Measurements from ENCODE around the gene BMP6.

DNA sequence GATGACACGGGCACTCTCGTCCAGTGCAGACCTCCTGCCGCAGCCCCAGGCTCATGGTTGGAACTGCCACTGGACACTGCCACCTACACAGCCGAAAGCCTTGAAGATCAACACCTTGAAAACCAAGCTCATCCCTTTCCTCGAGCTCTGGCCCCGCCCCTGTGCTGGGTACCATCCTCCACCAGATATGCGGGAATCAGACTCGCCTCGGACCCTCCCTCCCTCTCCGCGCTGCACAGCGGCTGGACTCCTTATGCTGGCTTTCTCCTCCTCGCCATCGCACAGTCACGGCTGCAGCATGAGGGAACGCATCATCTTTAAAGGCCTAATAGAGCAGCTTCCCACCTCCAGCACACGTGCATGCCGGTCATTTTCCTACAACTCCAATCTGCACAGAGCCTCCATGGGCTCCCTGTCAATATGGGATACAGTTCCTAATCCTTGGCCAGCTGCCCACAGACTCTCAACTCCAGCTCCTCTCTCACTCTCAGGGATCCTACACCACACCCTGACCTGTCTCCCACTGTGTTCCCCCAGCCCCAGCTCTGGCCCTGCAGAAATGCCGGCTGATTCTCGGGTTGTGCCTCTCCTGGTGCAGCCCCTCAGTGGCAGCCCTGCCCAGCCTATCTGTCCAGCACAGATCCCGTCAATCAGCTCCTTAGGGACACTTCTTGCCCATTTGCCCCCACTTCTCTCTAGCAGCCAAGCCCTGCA is 161.5 kb downstream of the BMP6 start:
- TF ChIP-seq POLR2A (IDR thresholded peaks at IDR 0.05) (no peak), POLR2AphosphoS5 (IDR thresholded peaks at IDR 0.05) (no peak)
- TF ChIP-seq, protein P1, sequence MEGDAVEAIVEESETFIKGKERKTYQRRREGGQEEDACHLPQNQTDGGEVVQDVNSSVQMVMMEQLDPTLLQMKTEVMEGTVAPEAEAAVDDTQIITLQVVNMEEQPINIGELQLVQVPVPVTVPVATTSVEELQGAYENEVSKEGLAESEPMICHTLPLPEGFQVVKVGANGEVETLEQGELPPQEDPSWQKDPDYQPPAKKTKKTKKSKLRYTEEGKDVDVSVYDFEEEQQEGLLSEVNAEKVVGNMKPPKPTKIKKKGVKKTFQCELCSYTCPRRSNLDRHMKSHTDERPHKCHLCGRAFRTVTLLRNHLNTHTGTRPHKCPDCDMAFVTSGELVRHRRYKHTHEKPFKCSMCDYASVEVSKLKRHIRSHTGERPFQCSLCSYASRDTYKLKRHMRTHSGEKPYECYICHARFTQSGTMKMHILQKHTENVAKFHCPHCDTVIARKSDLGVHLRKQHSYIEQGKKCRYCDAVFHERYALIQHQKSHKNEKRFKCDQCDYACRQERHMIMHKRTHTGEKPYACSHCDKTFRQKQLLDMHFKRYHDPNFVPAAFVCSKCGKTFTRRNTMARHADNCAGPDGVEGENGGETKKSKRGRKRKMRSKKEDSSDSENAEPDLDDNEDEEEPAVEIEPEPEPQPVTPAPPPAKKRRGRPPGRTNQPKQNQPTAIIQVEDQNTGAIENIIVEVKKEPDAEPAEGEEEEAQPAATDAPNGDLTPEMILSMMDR (IDR thresholded peaks at IDR 0.05): no peak

Measured in breast epithelium (tissue), 3 donors.